ENCODE results near the gene MACROD1.
"Not testable (repeated sequence)": the region's sequence is repeated elsewhere in the genome, so short reads cannot be mapped to it uniquely, and the experiment has no call there.

MACROD1 gene

GRCh38 chr11:63974259-63975143 is 191.4 kb downstream of the MACROD1 start, which contains the start of gene COX8A:
Gene COX8A (plus strand): TSS chr11:63974620. CDS start chr11:63974681, 61 bp downstream.
- peak; percentile 80 to 100 (median 97) for DNase-seq

- not testable (repeated sequence) for DNase-seq
Measured at GRCh38 chr11:63973912-63974258, 192.0 kb downstream of the MACROD1 start.

- DNase-seq, result no peak
Measured at GRCh38 chr11:63970902-63971301, 195.0 kb downstream of the MACROD1 start.

GRCh38 chr11:63969461-63969860 is 196.5 kb downstream of the MACROD1 start:
- no peak for DNase-seq

GRCh38 chr11:63966444-63966843 is 199.5 kb downstream of the MACROD1 start:
- DNase-seq, result no peak

GRCh38 chr11:63963895-63964294 is 202.0 kb downstream of the MACROD1 start:
- DNase-seq, result not testable (repeated sequence)

- DNase-seq, result no peak
Measured at GRCh38 chr11:63961608-63962412, 204.1 kb downstream of the MACROD1 start.

GRCh38 chr11:63958008-63958407 is 207.9 kb downstream of the MACROD1 start:
- DNase-seq, result no peak

GRCh38 chr11:63952570-63952969 is 213.3 kb downstream of the MACROD1 start:
- DNase-seq, result no peak

- no peak for DNase-seq
Measured at GRCh38 chr11:63951779-63952536, 214.0 kb downstream of the MACROD1 start.
